Stimulated activated CD8-positive, alpha-beta memory T cell treated with anti-CD3 and anti-CD28 coated beads, Interleukin-2, amount 100 ng/mL, for 1 hour (primary cell): ENCODE data around the gene LSM14B.

Experiments used
- DNase-seq, 2 donors: peaks; one replicate each; pipeline ENCODE4 v3.0.0-alpha.2; 2020; ENCODE audit warnings: low read depth in 2 of 2

Gene LSM14B

DNA sequence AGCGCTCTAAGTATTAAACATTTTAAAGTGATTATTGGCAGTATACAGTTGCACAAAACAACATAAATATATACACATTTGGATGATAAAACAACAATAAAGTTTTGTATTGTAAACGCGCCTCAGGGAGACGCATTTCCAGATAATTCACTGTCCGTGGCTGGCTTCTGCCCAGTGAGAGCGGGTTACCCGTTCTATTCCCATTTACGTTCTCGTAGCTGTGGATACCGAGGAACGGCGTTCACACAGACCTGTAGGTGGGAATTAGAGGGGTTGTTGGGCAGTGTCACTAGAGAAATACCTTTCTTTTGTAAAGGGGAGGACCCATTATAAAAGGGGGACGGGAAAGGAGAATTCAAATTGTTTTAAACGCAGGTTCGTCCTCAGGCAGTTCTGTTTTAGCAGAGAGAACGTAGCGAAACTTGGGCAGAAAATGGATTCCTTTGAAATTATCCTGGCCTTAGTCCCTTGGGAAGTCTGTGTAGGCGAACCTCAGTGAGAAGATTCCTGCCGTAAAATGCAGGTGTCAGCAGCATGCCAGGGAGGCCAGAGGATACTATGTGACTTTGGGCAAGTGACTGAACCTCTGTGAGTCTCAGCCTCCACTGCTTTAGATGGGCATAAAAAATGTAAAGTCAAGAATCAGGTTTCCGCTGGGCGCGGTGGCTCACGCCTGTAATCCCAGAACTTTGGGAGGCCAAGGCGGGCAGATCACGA lies 61.3 kb downstream of the LSM14B start:
- DNase-seq = no peak
